ENCODE measurements around the gene HTR5A.

The HTR5A gene

GRCh38 chr7:155069992-155070751, at the start of gene HTR5A:
HTR5A (plus strand) TSS chr7:155070324; CDS start chr7:155070900, 576 bp downstream.
- no peak within 1 kb of the TSS for H3K27ac ChIP-seq (ENCODE audit: extremely low read depth, low read depth, low read length)
- CTCF ChIA-PET = no interaction called here
- H3K4me1 ChIP-seq (ENCODE audit: control insufficient read depth, insufficient read depth, low read length) = no peaks in the 10 kb centered on the region
- H3K36me3 ChIP-seq (ENCODE audit: control insufficient read depth in 2 of 2, insufficient read depth in 1 of 2, low read length in 2 of 2) = no peaks in the 10 kb centered on the region
- no peaks in the 10 kb centered on the region for H3K9me3 ChIP-seq (ENCODE audit: control insufficient read depth, insufficient read depth, low read depth, low read length)
- no peak within 1 kb of the TSS for H3K4me3 ChIP-seq (ENCODE audit: low read depth, low read length)
- POLR2A ChIA-PET = no interaction called here
- no peak for TF ChIP-seq ZNF175 (tag by site-specific recombination; IDR thresholded peaks at IDR 0.05)
- TF ChIP-seq ZNF324 (tag by site-specific recombination; IDR thresholded peaks at IDR 0.05) = peak; percentile 57; the same call in 1 of the 2 replicates
- peak; percentile 93 for TF ChIP-seq ZNF561 (tag by site-specific recombination; IDR thresholded peaks at IDR 0.05; ENCODE audit: borderline replicate concordance)
- TF ChIP-seq PRDM2 (tag by site-specific recombination; IDR thresholded peaks at IDR 0.05; ENCODE audit: borderline replicate concordance) = no peak
- no peak for TF ChIP-seq ZNF473 (tag by site-specific recombination; IDR thresholded peaks at IDR 0.05)
- peak; percentile 84 for TF ChIP-seq ZIC2 (tag by site-specific recombination; IDR thresholded peaks at IDR 0.05)
- TF ChIP-seq ZBTB8A (tag by site-specific recombination; IDR thresholded peaks at IDR 0.05) = 0 out of 2 replicates have a peak, but pooled peaks have one; percentile 16
- TF ChIP-seq MEIS1 (CRISPR knock-in tag; IDR thresholded peaks at IDR 0.05; ENCODE audit: borderline replicate concordance) = peak; percentile 97
- no peak for TF ChIP-seq ZNF664 (tag by site-specific recombination; IDR thresholded peaks at IDR 0.05)
- peak; percentile 99 for TF ChIP-seq HOXA7 (CRISPR knock-in tag; IDR thresholded peaks at IDR 0.05; ENCODE audit: borderline replicate concordance)
- TF ChIP-seq ZNF221 (tag by site-specific recombination; IDR thresholded peaks at IDR 0.05; ENCODE audit: borderline replicate concordance) = peak; percentile 24; the same call in 1 of the 2 replicates
- TF ChIP-seq ZNF354C (tag by site-specific recombination; IDR thresholded peaks at IDR 0.05; ENCODE audit: borderline replicate concordance, low read depth) = no peak
- TF ChIP-seq BCL6B (tag by site-specific recombination; IDR thresholded peaks at IDR 0.05) = no peak
- TF ChIP-seq ZFP69B (tag by site-specific recombination; IDR thresholded peaks at IDR 0.05) = 0 out of 2 replicates have a peak, but pooled peaks have one; percentile 32
- peak; percentile 86 for TF ChIP-seq ZNF610 (tag by site-specific recombination; IDR thresholded peaks at IDR 0.05; ENCODE audit: borderline replicate concordance)
- peak; percentile 69 for TF ChIP-seq KLF8 (tag by site-specific recombination; IDR thresholded peaks at IDR 0.05)
- TF ChIP-seq PRDM6 (tag by site-specific recombination; IDR thresholded peaks at IDR 0.05) = no peak
- 0 out of 2 replicates have a peak, but pooled peaks have one; percentile 18 for TF ChIP-seq ZNF692 (tag by site-specific recombination; IDR thresholded peaks at IDR 0.05)
- TF ChIP-seq KLF9 (tag by site-specific recombination; IDR thresholded peaks at IDR 0.05; ENCODE audit: low read depth) = no peak
- peak; percentile 100 for TF ChIP-seq REST (tag by site-specific recombination; IDR thresholded peaks at IDR 0.05)
- 0 out of 2 replicates have a peak, but pooled peaks have one; percentile 34 for TF ChIP-seq ZBTB17 (tag by site-specific recombination; IDR thresholded peaks at IDR 0.05)
- TF ChIP-seq ZNF10 (tag by site-specific recombination; IDR thresholded peaks at IDR 0.05) = peak; percentile 72

Measured in HEK293 (cell line).